Measurements from ENCODE around the gene DEXI.

DEXI gene

DNA sequence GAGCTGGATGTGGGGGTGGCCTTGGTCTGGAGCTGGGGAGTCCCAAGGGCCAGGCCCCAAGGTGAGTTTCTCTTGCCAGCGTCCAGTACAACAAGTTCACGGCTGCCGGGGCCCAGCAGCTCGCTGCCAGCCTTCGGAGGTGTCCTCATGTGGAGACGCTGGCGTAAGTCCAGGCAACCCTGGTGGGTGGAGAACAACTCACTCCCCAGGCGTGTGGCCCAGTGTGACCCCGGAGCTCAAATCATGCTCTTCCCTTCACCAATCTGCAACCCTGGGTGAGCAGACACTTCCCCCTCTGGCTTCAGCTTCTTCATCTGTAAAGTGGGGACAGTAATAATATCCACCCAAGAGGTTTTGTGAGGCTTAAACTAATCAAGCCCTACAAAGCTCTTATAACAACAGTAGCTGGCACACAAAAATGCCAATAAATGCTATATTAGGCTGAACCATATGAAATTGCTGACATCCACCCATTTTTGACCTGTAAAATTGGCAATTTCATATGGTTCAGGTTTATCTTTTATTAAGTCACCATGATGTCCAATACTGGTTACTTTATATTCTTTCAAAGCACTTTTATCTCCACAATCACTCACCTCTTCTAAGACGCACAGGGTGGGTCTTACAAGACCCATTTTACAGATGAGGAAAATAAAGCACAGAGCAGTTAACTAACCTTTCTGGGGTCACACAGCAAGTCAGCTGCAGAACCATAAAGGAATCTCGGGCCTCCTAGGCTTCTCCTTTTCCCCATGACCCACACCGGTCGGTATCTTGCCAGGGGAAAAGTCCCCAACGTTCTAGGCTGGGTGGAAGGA is 19.7 kb downstream of the DEXI start:
- Histone ChIP-seq H3K4me3 (ENCODE audit: low read depth, low read length) (no peak overlapping the region), H3K4me1 (ENCODE audit: control insufficient read depth, insufficient read depth, low read length) (no peaks in the 10 kb centered on the region), H3K36me3 (ENCODE audit: control insufficient read depth in 2 of 2, insufficient read depth in 1 of 2, low read length in 2 of 2) (peaks cover 0 to 13% of the 10 kb centered on the region in 2 experiments; a peak in 2 of 3 replicates), H3K9me3 (ENCODE audit: control insufficient read depth, insufficient read depth, low read depth, low read length) (no peaks in the 10 kb centered on the region), H3K27ac (ENCODE audit: extremely low read depth, low read depth, low read length) (no peak overlapping the region)
- POLR2A ChIA-PET: interaction anchor here (0.6 to 0.9 kb wide), 2 partner anchors 333 to 794 kb away, joined by 4 read pairs; partner anchors contain the start of gene SOCS1
- no peak for TF ChIP-seq KLF16 (tag by site-specific recombination; IDR thresholded peaks at IDR 0.05)
- no peak for TF ChIP-seq ZNF830 (tag by site-specific recombination; IDR thresholded peaks at IDR 0.05; ENCODE audit: low read depth)
- no peak for TF ChIP-seq ZNF654 (tag by site-specific recombination; IDR thresholded peaks at IDR 0.05; ENCODE audit: low read depth)
- TF ChIP-seq ZNF155 (tag by site-specific recombination; IDR thresholded peaks at IDR 0.05): no peak
- TF ChIP-seq ZNF16 (tag by site-specific recombination; IDR thresholded peaks at IDR 0.05; ENCODE audit: low read depth): no peak
- TF ChIP-seq ZNF768 (tag by site-specific recombination; IDR thresholded peaks at IDR 0.05): 0 out of 2 replicates have a peak, but pooled peaks have one; percentile 64
- no peak for TF ChIP-seq ZNF266 (tag by site-specific recombination; IDR thresholded peaks at IDR 0.05; ENCODE audit: low read depth)
- no peak for TF ChIP-seq ZNF157 (tag by site-specific recombination; IDR thresholded peaks at IDR 0.05)
- TF ChIP-seq ZNF121 (tag by site-specific recombination; IDR thresholded peaks at IDR 0.05): no peak
- TF ChIP-seq ZNF214 (tag by site-specific recombination; IDR thresholded peaks at IDR 0.05; ENCODE audit: borderline replicate concordance): no peak
- TF ChIP-seq ZNF341 (tag by site-specific recombination; IDR thresholded peaks at IDR 0.05; ENCODE audit: low read depth): peak; percentile 47; the same call in 1 of the 2 replicates
- TF ChIP-seq ZIC2 (tag by site-specific recombination; IDR thresholded peaks at IDR 0.05): peak; percentile 57
- TF ChIP-seq, protein P1, sequence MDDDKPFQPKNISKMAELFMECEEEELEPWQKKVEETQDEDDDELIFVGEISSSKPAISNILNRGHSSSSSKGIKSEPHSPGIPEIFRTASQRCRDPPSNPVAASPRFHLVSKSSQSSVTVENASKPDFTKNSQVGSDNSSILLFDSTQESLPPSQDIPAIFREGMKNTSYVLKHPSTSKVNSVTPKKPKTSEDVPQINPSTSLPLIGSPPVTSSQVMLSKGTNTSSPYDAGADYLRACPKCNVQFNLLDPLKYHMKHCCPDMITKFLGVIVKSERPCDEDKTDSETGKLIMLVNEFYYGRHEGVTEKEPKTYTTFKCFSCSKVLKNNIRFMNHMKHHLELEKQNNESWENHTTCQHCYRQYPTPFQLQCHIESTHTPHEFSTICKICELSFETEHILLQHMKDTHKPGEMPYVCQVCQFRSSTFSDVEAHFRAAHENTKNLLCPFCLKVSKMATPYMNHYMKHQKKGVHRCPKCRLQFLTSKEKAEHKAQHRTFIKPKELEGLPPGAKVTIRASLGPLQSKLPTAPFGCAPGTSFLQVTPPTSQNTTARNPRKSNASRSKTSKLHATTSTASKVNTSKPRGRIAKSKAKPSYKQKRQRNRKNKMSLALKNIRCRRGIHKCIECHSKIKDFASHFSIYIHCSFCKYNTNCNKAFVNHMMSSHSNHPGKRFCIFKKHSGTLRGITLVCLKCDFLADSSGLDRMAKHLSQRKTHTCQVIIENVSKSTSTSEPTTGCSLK (tag by site-specific recombination; IDR thresholded peaks at IDR 0.05): no peak
- no peak for TF ChIP-seq SP7 (tag by site-specific recombination; IDR thresholded peaks at IDR 0.05)
- peak; percentile 42 for TF ChIP-seq ZFHX2 (tag by site-specific recombination; conservative IDR thresholded peaks at IDR 0.05)
- CTCF ChIA-PET: interaction anchor here (0.6 to 1.2 kb wide), 2 partner anchors 185 to 411 kb away, joined by 3 to 5 read pairs; no protein-coding TSS in a partner anchor

DNA sequence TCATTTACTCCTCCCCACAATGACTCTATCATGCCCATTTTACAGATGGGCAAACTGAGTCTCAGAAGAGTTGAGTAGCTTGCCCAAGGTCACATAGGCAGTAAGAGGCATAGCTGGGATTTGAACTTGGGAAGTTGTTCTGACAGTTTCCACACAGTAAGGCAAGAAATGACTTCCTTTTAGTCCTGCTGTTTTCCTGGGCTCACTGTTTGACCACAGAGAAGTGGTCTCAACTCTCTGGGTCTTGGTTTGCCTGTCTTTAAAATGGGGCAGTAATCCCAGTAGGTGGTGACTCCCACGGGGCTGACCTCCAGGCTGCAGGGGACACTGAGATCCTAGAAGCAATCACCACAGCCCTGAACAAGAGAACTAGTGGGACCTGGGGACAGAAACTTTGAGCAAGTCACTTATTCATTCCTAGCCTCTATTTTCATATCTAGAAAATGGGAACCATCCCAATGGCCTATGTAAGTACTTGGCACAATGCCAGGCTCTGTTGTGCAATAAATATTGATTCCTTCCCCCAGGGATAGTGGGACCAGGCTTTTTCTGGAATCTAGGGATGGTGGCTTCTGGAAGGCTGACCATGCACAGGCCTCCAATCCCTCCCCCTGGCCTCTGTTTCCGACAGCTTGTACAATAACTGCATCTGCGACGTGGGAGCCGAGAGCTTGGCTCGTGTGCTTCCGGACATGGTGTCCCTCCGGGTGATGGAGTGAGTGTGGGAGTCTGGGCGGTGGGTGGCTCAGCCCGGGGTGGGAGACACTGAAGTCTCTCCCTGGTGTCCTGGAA is 20.5 kb downstream of the DEXI start:
- POLR2A ChIA-PET: interaction anchor here (0.9 kb wide), 1 partner anchor 334 kb away, joined by 4 read pairs; the partner anchor contains the start of gene SOCS1
- no peak overlapping the region for H3K27ac ChIP-seq (ENCODE audit: extremely low read depth, low read depth, low read length)
- H3K4me1 ChIP-seq (ENCODE audit: control insufficient read depth, insufficient read depth, low read length): no peaks in the 10 kb centered on the region
- no peaks in the 10 kb centered on the region for H3K9me3 ChIP-seq (ENCODE audit: control insufficient read depth, insufficient read depth, low read depth, low read length)
- CTCF ChIA-PET: interaction anchor here (0.6 to 1.2 kb wide), 4 partner anchors 185 to 410 kb away, joined by 3 to 5 read pairs (median 4); no protein-coding TSS in a partner anchor
- no peak for TF ChIP-seq ZNF132 (tag by site-specific recombination; IDR thresholded peaks at IDR 0.05; ENCODE audit: borderline replicate concordance)
- TF ChIP-seq, protein P2, sequence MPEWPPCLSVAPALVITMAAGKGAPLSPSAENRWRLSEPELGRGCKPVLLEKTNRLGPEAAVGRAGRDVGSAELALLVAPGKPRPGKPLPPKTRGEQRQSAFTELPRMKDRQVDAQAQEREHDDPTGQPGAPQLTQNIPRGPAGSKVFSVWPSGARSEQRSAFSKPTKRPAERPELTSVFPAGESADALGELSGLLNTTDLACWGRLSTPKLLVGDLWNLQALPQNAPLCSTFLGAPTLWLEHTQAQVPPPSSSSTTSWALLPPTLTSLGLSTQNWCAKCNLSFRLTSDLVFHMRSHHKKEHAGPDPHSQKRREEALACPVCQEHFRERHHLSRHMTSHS (tag by site-specific recombination; IDR thresholded peaks at IDR 0.05): no peak
- TF ChIP-seq, protein P3, sequence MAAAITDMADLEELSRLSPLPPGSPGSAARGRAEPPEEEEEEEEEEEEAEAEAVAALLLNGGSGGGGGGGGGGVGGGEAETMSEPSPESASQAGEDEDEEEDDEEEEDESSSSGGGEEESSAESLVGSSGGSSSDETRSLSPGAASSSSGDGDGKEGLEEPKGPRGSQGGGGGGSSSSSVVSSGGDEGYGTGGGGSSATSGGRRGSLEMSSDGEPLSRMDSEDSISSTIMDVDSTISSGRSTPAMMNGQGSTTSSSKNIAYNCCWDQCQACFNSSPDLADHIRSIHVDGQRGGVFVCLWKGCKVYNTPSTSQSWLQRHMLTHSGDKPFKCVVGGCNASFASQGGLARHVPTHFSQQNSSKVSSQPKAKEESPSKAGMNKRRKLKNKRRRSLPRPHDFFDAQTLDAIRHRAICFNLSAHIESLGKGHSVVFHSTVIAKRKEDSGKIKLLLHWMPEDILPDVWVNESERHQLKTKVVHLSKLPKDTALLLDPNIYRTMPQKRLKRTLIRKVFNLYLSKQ (tag by site-specific recombination; IDR thresholded peaks at IDR 0.05; ENCODE audit: borderline replicate concordance): no peak
- TF ChIP-seq, protein P4, sequence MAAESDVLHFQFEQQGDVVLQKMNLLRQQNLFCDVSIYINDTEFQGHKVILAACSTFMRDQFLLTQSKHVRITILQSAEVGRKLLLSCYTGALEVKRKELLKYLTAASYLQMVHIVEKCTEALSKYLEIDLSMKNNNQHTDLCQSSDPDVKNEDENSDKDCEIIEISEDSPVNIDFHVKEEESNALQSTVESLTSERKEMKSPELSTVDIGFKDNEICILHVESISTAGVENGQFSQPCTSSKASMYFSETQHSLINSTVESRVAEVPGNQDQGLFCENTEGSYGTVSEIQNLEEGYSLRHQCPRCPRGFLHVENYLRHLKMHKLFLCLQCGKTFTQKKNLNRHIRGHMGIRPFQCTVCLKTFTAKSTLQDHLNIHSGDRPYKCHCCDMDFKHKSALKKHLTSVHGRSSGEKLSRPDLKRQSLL (tag by site-specific recombination; IDR thresholded peaks at IDR 0.05): 0 out of 2 replicates have a peak, but pooled peaks have one; percentile 37
- TF ChIP-seq OVOL3 (tag by site-specific recombination; IDR thresholded peaks at IDR 0.05): no peak
- no peak for TF ChIP-seq ZNF121 (tag by site-specific recombination; IDR thresholded peaks at IDR 0.05)
- no peak for TF ChIP-seq ZNF843 (tag by site-specific recombination; IDR thresholded peaks at IDR 0.05)
- TF ChIP-seq EGR2 (tag by site-specific recombination; IDR thresholded peaks at IDR 0.05; ENCODE audit: low read depth): peak; percentile 62
- H3K36me3 ChIP-seq (ENCODE audit: control insufficient read depth in 2 of 2, insufficient read depth in 1 of 2, low read length in 2 of 2): peaks cover 0 to 5% of the 10 kb centered on the region in 2 experiments; a peak in 2 of 3 replicates
- no peak overlapping the region for H3K4me3 ChIP-seq (ENCODE audit: low read depth, low read length)

Measured in HEK293 (cell line).